ENCODE results near the gene ZIC2.

GRCh38 chr13:99941086-99941485 is 40.5 kb upstream of the ZIC2 start:
- TF ChIP-seq POLR2AphosphoS5 (IDR thresholded peaks at IDR 0.05; ENCODE audit: borderline replicate concordance, low read depth, low read length) = no peak
- no peak for TF ChIP-seq FOXP2 (optimal IDR thresholded peaks at IDR 0.05; ENCODE audit: control extremely low read depth, extremely low read length, insufficient read depth)
- no peak for TF ChIP-seq EZH2 (IDR thresholded peaks at IDR 0.05)

Measured in SK-N-MC (cell line).